ENCODE measurements around the gene DNAJB9. TPM values are rescaled to one million over a fixed set of nuclear protein-coding genes. Genes with fewer than 3 reads are reported as not detected.
"Not testable (repeated sequence)": the region's sequence is repeated elsewhere in the genome, so short reads cannot be mapped to it uniquely, and the experiment has no call there.

Gene DNAJB9
- total and polyA plus RNA-seq, 2 of the 13 experiments (the other 11 are each of a cell fraction or from before 2014, with no cell fraction given) = 8.6 to 16.4 TPM

GRCh38 chr7:108541478-108541877, 28.2 kb upstream of the DNAJB9 start (continued):
- TF ChIP-seq ARHGAP35 (CRISPR knock-in tag; IDR thresholded peaks at IDR 0.05; ENCODE audit: borderline replicate concordance) (no peak), CC2D1A (CRISPR knock-in tag; IDR thresholded peaks at IDR 0.05) (no peak), GLI4 (CRISPR knock-in tag; IDR thresholded peaks at IDR 0.05; ENCODE audit: borderline replicate concordance) (no peak), REPIN1 (CRISPR knock-in tag; IDR thresholded peaks at IDR 0.05; ENCODE audit: borderline replicate concordance, low read depth) (no peak), ZNF605 (CRISPR knock-in tag; IDR thresholded peaks at IDR 0.05) (no peak), AHDC1 (CRISPR knock-in tag; IDR thresholded peaks at IDR 0.05; ENCODE audit: borderline replicate concordance) (no peak), FLYWCH1 (CRISPR knock-in tag; IDR thresholded peaks at IDR 0.05) (no peak)

DNA sequence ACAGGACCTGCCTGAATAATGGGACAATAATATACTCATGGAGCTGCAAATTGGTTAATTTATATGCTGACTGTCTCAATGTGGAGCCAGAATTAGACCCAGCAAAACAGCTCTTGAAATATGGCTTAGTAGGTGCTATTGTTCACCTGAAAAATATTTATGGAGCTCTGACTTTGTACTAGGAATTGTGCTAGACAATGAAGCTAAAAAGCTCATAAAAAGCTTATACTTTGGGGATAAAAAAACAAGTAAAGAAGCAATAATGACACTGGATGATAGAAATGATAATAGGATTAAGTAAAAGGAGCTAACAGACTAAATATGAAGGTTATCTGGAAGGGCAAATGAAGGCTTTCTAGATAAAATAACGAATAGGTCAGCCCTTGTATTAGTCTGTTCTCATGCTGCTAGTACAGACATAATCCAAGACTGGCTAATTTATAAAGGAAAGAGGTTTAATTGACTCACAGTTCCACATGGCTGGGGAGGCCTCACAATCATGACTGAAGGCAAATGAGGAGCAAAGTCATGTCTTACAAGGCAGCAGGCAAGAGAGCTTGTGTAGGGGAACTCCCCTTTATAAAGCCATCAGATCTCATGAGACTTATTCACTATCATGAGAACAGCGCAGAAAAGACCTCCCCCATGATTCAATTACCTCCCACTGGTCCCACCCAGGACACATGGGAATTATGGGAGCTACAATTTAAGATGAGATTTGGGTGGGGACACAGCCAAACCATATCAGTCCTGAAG, 21.4 kb upstream of the DNAJB9 start:
- H3K79me2 ChIP-seq (ENCODE audit: insufficient read depth, low read length); in situ Hi-C loops (cut with HindIII; ENCODE audit: extremely low pct_ligation_motif_present, low pct_unique_long_range_greater_than_20kb); DNase-seq (ENCODE audit: low spot score); H3K27ac ChIP-seq (ENCODE audit: extremely low read length, insufficient read depth, low read length); intact Hi-C loops (cut with micrococcal nuclease; ENCODE audit: unreplicated experiment); H3K36me3 ChIP-seq (replicated peaks in 1 of 2; ENCODE audit: control insufficient read depth in 1 of 2, insufficient read depth in 2 of 2, low read length in 2 of 2); H3K4me3 ChIP-seq (replicated peaks in 1 of 3; ENCODE audit: insufficient read depth in 1 of 3, low read depth in 2 of 3, low read length in 3 of 3); H3K4me1 ChIP-seq (ENCODE audit: insufficient read depth, low read length); CTCF ChIA-PET (ENCODE audit: low intra/inter-chr PET ratio, low total read pairs); H3K9me3 ChIP-seq (ENCODE audit: low read length); POLR2A ChIA-PET; H2AFZ ChIP-seq (ENCODE audit: low read length); BruUV-seq (replicated peaks); H3K27me3 ChIP-seq (ENCODE audit: control insufficient read depth in 1 of 2, insufficient read depth in 2 of 2, low read length in 2 of 2); H3K9ac ChIP-seq (ENCODE audit: insufficient read depth, low read depth, low read length); H4K20me1 ChIP-seq (ENCODE audit: insufficient read depth, low read length); ATAC-seq; H3K4me2 ChIP-seq (ENCODE audit: low read depth, low read length); FAIRE-seq: not testable (repeated sequence)
- 40% methylated on average over 2 of the region's 2 CpGs for WGBS (ENCODE audit: low lambda C conversion rate)

- H4K20me1 ChIP-seq (ENCODE audit: insufficient read depth, low read length); H3K9ac ChIP-seq (ENCODE audit: insufficient read depth, low read depth, low read length); POLR2A ChIA-PET; H3K4me2 ChIP-seq (ENCODE audit: low read depth, low read length); H3K4me3 ChIP-seq (replicated peaks in 1 of 3; ENCODE audit: insufficient read depth in 1 of 3, low read depth in 2 of 3, low read length in 3 of 3); intact Hi-C loops (cut with micrococcal nuclease; ENCODE audit: unreplicated experiment); FAIRE-seq; H3K4me1 ChIP-seq (ENCODE audit: insufficient read depth, low read length); BruUV-seq (replicated peaks); in situ Hi-C loops (cut with HindIII; ENCODE audit: extremely low pct_ligation_motif_present, low pct_unique_long_range_greater_than_20kb); H3K27me3 ChIP-seq (ENCODE audit: control insufficient read depth in 1 of 2, insufficient read depth in 2 of 2, low read length in 2 of 2); H3K27ac ChIP-seq (ENCODE audit: extremely low read length, insufficient read depth, low read length); CTCF ChIA-PET (ENCODE audit: low intra/inter-chr PET ratio, low total read pairs); H3K36me3 ChIP-seq (replicated peaks in 1 of 2; ENCODE audit: control insufficient read depth in 1 of 2, insufficient read depth in 2 of 2, low read length in 2 of 2); H3K79me2 ChIP-seq (ENCODE audit: insufficient read depth, low read length); ATAC-seq; DNase-seq (ENCODE audit: low spot score); H2AFZ ChIP-seq (ENCODE audit: low read length): not testable (repeated sequence)
- H3K9me3 ChIP-seq (ENCODE audit: low read length) = peaks cover 22% of the 10 kb centered on the region
Observed at GRCh38 chr7:108556665-108557064, 13.0 kb upstream of the DNAJB9 start.
